K562 (cell line): ENCODE measurements around the gene SPDL1. TPM values are rescaled to one million over a fixed set of nuclear protein-coding genes. Genes with fewer than 3 reads are reported as not detected.

ENCODE experiments used
- ARID1B ChIP-seq: fragments of 450-650 bp; IDR thresholded peaks from 2 replicates; pipeline ENCODE4 v1.6.1; 2016; ENCODE audit warnings: antibody characterized with exemption, mild to moderate bottlenecking, inconsistent platforms
- FIP1L1 ChIP-seq: fragments of 200-400 bp; formaldehyde crosslinking; IDR thresholded peaks from 2 replicates; pipeline ENCODE4 v1.6.1; 2018; ENCODE audit warnings: mild to moderate bottlenecking, low read depth, low read length; ENCODE audit not compliant: poor library complexity, severe bottlenecking
- FOS ChIP-seq: IDR thresholded peaks from 3 replicates; pipeline ENCODE4 v1.6.1; 2011; ENCODE audit not compliant: insufficient read length; ENCODE audit errors: extremely low read depth
- JUN ChIP-seq, 2 experiments: sonication (generic) in 1 of 2; formaldehyde crosslinking in 1 of 2; IDR thresholded peaks; 2 replicates each; pipeline versions ENCODE4 v1.6.1 to v1.8.0; 2012 to 2022; ENCODE audit warnings: borderline replicate concordance in 2 of 2, mild to moderate bottlenecking in 2 of 2, improper control_type of control experiment in 1 of 2, low read depth in 1 of 2, low read length in 1 of 2, missing genetic modification reagents in 1 of 2
- KLF6 ChIP-seq: fragments of 250-450 bp; sonication (Bioruptor Pico); IDR thresholded peaks from 2 replicates; pipeline ENCODE4 v1.4.0; 2020; ENCODE audit warnings: mild to moderate bottlenecking, moderate library complexity, borderline replicate concordance
- NR2C2 ChIP-seq, 2 experiments: fragments of 200-800 bp in 1 of 2; sonication (Bioruptor generic) in 1 of 2; sonication (generic) in 1 of 2; formaldehyde crosslinking in 1 of 2; IDR thresholded peaks; 2 replicates each; pipeline versions ENCODE4 v1.6.1 to v1.8.0; 2016 to 2022; ENCODE audit warnings: mild to moderate bottlenecking in 1 of 2, missing compliant biosample characterization in 1 of 2, missing genetic modification characterization in 1 of 2, missing genetic modification reagents in 1 of 2
- PHF20 ChIP-seq: fragments of 450-650 bp; IDR thresholded peaks from 2 replicates; pipeline ENCODE4 v1.6.1; 2018; ENCODE audit not compliant: partially characterized antibody
- SMARCC2 ChIP-seq: fragments of 450-650 bp; IDR thresholded peaks from 2 replicates; pipeline ENCODE4 v1.6.1; 2017; ENCODE audit warnings: antibody characterized with exemption, moderate library complexity, mild to moderate bottlenecking, low read depth
- ZBTB7A ChIP-seq: IDR thresholded peaks from 2 replicates; pipeline ENCODE4 v1.6.1; 2011; ENCODE audit warnings: low read depth, mild to moderate bottlenecking, low read length, moderate library complexity, borderline replicate concordance; ENCODE audit not compliant: control insufficient read depth
- ZC3H11A ChIP-seq: IDR thresholded peaks from 2 replicates; pipeline ENCODE4 v1.6.1; 2012; ENCODE audit warnings: low read depth, low read length, improper control_type of control experiment
- ZKSCAN1 ChIP-seq: fragments of 150-350 bp; IDR thresholded peaks from 2 replicates; pipeline ENCODE4 v1.6.1; 2016; ENCODE audit warnings: low read depth, low read length
- ZNF143 ChIP-seq: sonication (generic); formaldehyde crosslinking; IDR thresholded peaks from 2 replicates; pipeline ENCODE4 v1.9.0; 2022; ENCODE audit warnings: mild to moderate bottlenecking, missing genetic modification reagents
- ZNF561 ChIP-seq: fragments of 450-650 bp; formaldehyde crosslinking; conservative IDR thresholded peaks from 2 replicates; pipeline ENCODE4 v1.4.0; 2020; ENCODE audit warnings: mild to moderate bottlenecking, moderate library complexity
- polyA plus RNA-seq, 8 experiments: library from polyadenylated mRNA; depleted of rRNA in 4 of 8; stranded (reverse) in 5 of 8; unstranded in 3 of 8; fragments of >200 nt; fragmentation: Nextera tagmentation in 2 of 8; fragmentation: Illumina TruSeq in 1 of 8; extraction: Ambion mirVana in 2 of 8; extraction: Trizol in 1 of 8; gene quantifications; 2 replicates each; pipeline versions ENCODE4 v1.2.1 to v1.2.3, GENCODE V29; 2011 to 2014; ENCODE audit warnings: inconsistent platforms in 1 of 8, missing spikeins in 1 of 8
- total RNA-seq, 7 experiments: library from RNA; depleted of rRNA in 6 of 7; stranded (reverse); fragments of >200 nt in 6 of 7; fragmentation: Illumina TruSeq in 2 of 7; extraction: Trizol in 2 of 7; gene quantifications; 2 replicates each; pipeline versions ENCODE4 v1.2.1 to v1.2.3, GENCODE V29; 2011 to 2021; ENCODE audit warnings: low replicate concordance in 1 of 7
- TF ChIP-seq, protein P1 (sequence below): fragments of 250-450 bp; sonication (Bioruptor Pico); IDR thresholded peaks from 2 replicates; pipeline ENCODE4 v1.4.0; 2020
- TF ChIP-seq, protein P2 (sequence below), 2 experiments: fragments of 450-650 bp; formaldehyde crosslinking in 1 of 2; IDR thresholded peaks; 2 replicates each; pipeline versions ENCODE4 v1.4.0 to v1.6.1; 2014 to 2020; ENCODE audit warnings: mild to moderate bottlenecking in 2 of 2, borderline replicate concordance in 1 of 2, low read depth in 1 of 2
- TF ChIP-seq, protein P3 (sequence below): sonication (generic); formaldehyde crosslinking; IDR thresholded peaks from 2 replicates; pipeline ENCODE4 v1.9.0; 2022; ENCODE audit warnings: mild to moderate bottlenecking, missing genetic modification reagents

Gene SPDL1
- total and polyA plus RNA-seq, 9 of the 15 experiments (the other 6 are each of a cell fraction or from before 2014, with no cell fraction given): 32.4 to 59.6 (median 49.0) TPM

DNA sequence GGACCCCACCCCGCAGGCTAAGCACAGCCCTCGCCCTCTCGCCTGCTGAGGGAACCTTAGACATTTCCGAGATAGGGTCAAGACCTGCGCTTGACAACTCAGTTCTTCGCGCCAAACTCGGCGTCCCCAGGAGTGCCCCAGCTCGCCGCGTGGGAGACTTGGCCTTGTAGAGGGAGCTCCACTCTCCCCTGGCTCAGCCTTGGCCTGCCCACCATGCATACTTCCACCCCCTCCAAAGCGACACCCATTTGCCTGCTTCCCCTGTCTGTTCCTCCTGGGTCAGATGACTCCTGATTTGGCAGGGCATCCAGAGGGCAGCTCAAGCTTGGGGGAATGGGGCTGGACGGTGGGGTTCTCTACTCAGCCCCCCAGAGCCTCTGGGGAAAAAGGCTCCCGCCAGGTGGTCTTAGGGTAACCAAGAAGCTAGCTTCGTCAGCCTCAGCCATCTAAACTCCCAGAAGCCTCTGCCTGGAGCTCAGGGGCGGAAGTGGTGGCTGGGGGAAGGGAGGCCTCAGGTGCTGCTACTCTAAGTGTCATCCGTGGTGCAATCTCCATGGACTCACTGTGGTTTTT lies 54.1 kb downstream of the SPDL1 start (continued):
- TF ChIP-seq, protein P1, sequence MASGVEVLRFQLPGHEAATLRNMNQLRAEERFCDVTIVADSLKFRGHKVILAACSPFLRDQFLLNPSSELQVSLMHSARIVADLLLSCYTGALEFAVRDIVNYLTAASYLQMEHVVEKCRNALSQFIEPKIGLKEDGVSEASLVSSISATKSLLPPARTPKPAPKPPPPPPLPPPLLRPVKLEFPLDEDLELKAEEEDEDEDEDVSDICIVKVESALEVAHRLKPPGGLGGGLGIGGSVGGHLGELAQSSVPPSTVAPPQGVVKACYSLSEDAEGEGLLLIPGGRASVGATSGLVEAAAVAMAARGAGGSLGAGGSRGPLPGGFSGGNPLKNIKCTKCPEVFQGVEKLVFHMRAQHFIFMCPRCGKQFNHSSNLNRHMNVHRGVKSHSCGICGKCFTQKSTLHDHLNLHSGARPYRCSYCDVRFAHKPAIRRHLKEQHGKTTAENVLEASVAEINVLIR (CRISPR knock-in tag): no peak
- TF ChIP-seq ZNF561 (CRISPR knock-in tag) (no peak), JUN (IDR thresholded peaks at IDR 0.05; ENCODE audit: borderline replicate concordance, low read depth, low read length) (no peak), JUN (CRISPR knock-in tag; IDR thresholded peaks at IDR 0.05; ENCODE audit: borderline replicate concordance) (no peak), KLF6 (CRISPR knock-in tag) (0 out of 2 replicates have a peak, but pooled peaks have one; percentile 42), FOS (no peak), ARID1B (no peak), ZC3H11A (no peak), PHF20 (no peak), FIP1L1 (no peak), ZNF143 (CRISPR knock-in tag) (peak; percentile 59; the same call in 1 of the 2 replicates), SMARCC2 (no peak), ZBTB7A (no peak), ZKSCAN1 (no peak), NR2C2 (CRISPR knock-in tag; IDR thresholded peaks at IDR 0.05) (no peak), NR2C2 (tag; IDR thresholded peaks at IDR 0.05) (peak; percentile 56)
- TF ChIP-seq, protein P2, sequence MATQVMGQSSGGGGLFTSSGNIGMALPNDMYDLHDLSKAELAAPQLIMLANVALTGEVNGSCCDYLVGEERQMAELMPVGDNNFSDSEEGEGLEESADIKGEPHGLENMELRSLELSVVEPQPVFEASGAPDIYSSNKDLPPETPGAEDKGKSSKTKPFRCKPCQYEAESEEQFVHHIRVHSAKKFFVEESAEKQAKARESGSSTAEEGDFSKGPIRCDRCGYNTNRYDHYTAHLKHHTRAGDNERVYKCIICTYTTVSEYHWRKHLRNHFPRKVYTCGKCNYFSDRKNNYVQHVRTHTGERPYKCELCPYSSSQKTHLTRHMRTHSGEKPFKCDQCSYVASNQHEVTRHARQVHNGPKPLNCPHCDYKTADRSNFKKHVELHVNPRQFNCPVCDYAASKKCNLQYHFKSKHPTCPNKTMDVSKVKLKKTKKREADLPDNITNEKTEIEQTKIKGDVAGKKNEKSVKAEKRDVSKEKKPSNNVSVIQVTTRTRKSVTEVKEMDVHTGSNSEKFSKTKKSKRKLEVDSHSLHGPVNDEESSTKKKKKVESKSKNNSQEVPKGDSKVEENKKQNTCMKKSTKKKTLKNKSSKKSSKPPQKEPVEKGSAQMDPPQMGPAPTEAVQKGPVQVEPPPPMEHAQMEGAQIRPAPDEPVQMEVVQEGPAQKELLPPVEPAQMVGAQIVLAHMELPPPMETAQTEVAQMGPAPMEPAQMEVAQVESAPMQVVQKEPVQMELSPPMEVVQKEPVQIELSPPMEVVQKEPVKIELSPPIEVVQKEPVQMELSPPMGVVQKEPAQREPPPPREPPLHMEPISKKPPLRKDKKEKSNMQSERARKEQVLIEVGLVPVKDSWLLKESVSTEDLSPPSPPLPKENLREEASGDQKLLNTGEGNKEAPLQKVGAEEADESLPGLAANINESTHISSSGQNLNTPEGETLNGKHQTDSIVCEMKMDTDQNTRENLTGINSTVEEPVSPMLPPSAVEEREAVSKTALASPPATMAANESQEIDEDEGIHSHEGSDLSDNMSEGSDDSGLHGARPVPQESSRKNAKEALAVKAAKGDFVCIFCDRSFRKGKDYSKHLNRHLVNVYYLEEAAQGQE (IDR thresholded peaks at IDR 0.05; ENCODE audit: borderline replicate concordance): no peak
- TF ChIP-seq, protein P2 (CRISPR knock-in tag; IDR thresholded peaks at IDR 0.05; ENCODE audit: low read depth): no peak
- TF ChIP-seq, protein P3, sequence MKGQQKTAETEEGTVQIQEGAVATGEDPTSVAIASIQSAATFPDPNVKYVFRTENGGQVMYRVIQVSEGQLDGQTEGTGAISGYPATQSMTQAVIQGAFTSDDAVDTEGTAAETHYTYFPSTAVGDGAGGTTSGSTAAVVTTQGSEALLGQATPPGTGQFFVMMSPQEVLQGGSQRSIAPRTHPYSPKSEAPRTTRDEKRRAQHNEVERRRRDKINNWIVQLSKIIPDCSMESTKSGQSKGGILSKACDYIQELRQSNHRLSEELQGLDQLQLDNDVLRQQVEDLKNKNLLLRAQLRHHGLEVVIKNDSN (CRISPR knock-in tag): no peak
